SW480 (cell line): Measurements from ENCODE around the gene OSBPL9.
"Not testable (repeated sequence)": the region's sequence is repeated elsewhere in the genome, so short reads cannot be mapped to it uniquely, and the experiment has no call there.

Experiments used
- DNase-seq: peaks from one replicate; pipeline ENCODE4 v3.0.0-alpha.2; 2016; ENCODE audit warnings: low spot score

The OSBPL9 gene

DNA sequence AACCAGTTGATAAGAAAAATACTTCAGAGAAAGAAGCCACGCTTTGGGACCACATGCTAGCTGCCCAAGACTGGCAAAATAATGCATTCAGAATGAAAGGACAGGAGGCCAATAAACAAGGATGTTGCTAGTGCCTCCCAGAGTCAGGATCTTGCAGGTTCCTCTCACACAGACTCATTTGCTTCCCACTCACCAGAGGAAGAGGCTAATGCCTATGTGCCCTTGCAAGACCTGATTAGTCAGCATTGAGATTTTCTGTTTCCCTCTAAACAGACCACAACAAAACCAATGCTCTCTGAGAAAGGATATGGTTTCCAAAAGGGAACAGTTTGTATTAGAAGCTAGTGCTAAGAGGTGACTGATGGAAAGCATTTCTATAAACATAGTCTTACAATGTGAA is 176.0 kb downstream of the OSBPL9 start:
- peak; percentile 5 for DNase-seq

DNA sequence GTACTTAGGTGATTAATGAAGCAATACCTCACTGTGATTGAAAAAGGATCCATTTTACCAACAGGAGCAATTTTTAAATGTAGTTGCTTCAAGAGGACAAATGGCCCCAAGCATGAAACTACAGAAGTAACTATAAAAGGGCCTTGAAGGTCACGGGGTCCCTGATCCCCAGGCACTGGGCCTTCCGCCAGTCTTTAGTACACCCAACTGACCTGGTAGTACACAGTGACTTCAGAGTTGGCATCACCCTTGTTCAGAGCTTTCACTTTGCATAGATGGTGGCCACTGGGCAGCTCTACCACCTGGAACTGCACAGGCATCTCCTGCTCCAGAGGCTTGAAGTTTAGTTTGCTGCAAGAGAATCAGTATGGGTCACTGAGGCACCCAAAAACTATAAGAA is 177.4 kb downstream of the OSBPL9 start:
- DNase-seq: no peak

DNA sequence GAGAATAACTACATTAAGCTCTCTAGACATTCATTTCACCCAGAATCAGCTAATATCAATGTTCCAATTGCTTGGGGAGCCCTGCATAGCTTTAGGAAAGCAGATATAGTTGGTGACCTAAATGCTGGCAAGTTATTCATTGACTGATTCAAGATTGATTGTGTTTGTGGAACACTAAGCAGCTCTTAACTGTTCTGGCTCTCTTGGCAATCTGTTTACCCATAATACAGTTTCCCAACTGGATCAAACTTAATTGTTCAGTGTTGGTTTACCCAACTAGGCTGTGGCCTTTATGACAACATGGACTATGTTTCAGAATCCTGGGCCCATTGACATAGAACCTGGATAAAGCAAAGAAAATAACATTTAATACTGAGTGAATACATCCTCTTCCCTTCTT is 178.0 kb downstream of the OSBPL9 start:
- DNase-seq: no peak

DNA sequence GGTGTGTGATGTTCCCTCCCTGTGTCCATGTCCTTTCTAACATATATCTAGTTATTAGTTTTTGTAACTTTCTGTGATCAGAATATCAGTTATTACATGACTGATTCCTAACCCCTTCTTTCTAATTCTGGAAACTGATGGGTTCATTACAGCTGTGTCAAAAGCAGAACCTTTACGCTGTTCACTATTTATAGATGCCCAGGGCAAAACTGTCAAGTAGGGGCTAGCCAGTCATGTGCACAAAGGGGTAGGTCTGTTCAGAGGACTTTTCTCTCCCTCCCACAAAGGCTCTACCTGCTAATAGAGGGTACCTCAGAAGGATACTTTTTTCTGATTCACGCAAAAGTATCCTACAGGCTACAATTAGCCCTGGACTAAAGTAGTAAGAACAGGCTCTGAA is 182.5 kb downstream of the OSBPL9 start:
- DNase-seq: no peak

DNA sequence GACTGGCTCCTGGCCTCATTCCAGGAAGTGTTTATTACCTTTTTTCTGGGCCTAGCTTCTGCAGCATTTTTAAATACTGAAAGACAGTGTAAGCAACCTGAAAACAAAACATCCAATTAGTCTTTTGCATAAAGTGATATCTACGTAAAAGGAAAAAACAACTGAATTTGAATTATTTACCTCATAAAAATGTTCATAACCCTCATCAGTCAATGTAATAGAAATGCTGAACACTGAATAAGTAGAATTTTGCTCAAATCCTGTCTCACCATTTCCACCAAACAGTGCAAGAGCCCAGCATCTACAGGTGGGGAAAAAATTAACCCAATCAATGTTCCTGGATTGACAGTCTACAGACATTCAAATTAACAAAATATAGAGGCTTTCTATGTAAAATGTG is 197.6 kb downstream of the OSBPL9 start:
- no peak for DNase-seq

DNA sequence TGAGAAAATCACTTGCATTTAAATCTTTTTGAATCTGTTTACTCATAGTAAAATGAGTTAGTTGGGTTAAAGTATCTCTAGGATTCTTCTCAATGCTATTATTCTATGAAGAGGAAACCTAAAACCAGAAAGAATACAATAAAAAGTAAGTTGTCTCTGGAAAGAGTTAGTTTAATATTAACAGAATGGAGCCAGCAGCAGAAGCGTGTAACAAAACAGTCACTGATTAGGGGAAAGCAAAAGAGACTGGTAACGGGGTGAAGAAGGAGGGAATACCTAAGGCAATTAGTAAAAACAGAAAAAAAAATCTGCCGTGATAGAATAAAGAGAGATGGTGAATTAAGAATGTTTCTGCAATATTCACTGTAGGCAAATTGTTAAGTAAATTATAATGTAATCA is 201.6 kb downstream of the OSBPL9 start:
- no peak for DNase-seq

DNA sequence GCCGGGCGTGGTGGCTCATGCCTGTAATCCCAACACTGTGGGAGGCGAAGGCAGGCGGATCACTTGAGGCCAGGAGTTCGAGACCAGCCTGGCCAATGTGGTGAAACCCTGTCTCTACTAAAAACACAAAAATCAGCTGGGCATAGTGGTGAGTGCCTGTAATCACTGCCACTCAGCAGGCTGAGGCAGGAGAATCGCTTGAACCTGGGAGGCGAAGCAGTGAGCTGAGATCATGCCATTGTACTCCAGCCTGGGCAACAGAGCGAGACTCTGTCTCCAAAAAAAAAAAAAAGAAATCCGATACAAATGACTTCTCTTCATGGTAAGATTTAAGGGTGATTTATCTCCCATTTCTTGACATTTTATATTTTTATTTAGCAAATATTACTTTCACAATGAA is 202.1 kb downstream of the OSBPL9 start:
- DNase-seq: not testable (repeated sequence)

DNA sequence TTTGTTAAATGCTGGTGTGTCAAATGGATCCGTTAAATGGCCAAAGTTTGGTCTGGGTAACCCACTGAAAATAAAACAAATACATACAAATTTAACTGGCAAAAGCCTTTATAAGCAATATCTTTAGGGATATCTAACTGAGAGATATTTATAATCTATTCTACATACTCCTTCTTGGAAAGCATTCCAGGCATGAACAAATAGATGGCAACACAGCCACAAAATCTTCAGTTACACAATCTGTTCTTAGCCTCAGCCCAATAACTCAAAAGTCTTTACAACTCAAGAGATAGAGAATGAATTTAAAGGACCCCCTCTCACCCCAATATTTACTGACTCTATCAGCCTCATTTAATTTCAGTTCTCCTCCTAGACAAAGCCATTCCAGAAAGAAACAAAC is 202.9 kb downstream of the OSBPL9 start:
- no peak for DNase-seq

DNA sequence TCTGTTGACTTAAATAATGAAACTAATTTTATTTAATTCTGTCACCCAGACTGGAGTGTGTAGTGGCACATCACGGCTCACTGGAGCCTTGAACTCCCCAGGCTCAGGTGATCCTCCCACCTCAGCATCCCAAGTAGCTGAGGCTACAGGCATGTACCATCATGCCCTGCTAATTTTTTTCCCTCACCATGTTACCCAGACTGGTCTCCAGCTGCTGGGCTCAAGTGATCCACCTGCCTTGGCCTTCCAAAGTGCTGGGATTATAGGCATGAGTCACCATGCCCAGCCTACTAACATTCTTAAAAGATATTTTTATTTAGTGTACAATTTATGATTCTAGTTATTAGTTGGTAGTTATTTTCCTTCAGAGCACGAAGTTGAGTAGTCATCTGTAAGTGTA is 212.2 kb downstream of the OSBPL9 start:
- DNase-seq: no peak

DNA sequence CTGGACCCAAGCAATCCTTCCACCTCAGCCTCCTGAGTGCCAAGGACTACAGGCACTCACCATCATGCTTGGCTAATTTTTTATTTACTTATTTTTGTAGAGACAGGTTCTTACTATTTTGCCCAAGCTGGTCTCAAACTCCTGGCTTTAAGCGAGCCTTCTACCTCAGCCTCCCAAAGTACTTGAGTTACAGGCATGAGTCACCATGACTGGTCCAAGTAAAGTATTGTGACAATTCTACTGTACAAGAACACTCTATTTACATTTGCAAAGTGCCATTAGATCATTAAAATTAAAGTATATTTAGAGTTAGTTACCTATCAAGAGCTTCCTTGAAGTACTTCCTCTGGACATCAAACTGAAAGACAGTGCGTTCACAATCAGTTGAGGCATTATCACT is 216.8 kb downstream of the OSBPL9 start:
- DNase-seq: no peak

DNA sequence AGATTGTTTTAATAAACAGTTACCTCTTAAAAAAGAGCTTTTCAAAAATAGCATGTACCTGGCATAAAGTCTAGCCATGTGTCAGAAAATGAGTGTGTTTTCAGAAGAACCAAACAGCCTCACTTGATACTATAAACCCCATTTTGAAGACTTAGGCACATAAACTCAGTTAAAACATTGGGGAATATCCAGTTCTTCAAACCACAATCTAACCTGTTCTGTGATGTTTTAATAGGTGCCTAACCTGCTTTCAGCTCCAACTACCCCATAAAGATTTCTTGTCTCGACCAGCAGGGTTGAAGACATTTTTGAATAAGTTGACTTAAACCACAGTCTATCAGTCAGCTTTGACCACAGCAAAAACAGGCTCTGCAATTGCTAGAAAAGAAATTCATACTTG is 220.4 kb downstream of the OSBPL9 start:
- DNase-seq: no peak
